GM19025 (cell line): ENCODE measurements around the gene HOOK2.
"Not testable (repeated sequence)": the region's sequence is repeated elsewhere in the genome, so short reads cannot be mapped to it uniquely, and the experiment has no call there.

Experiments used
- ATAC-seq: cut with Tn5 transposase; IDR thresholded peaks from one replicate; pipeline ENCODE4 v1.9.1; 2021; ENCODE audit warnings: mild to moderate bottlenecking, low read depth, moderate library complexity; ENCODE audit not compliant: unreplicated experiment

The HOOK2 gene

DNA sequence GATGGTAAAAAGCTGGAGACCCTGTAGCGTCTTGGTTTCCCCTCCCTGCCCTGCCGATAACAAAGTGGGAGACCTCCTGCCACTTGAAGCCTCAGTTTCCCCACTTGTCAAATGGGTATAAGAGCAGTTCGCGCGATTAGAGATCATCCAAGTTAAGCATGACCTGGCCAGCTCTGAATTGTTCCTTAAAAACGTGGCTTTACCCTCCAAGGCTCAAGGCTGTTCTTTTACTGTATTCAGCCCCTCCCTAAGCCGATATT, 52.0 kb downstream of the HOOK2 start:
- no peak for ATAC-seq

DNA sequence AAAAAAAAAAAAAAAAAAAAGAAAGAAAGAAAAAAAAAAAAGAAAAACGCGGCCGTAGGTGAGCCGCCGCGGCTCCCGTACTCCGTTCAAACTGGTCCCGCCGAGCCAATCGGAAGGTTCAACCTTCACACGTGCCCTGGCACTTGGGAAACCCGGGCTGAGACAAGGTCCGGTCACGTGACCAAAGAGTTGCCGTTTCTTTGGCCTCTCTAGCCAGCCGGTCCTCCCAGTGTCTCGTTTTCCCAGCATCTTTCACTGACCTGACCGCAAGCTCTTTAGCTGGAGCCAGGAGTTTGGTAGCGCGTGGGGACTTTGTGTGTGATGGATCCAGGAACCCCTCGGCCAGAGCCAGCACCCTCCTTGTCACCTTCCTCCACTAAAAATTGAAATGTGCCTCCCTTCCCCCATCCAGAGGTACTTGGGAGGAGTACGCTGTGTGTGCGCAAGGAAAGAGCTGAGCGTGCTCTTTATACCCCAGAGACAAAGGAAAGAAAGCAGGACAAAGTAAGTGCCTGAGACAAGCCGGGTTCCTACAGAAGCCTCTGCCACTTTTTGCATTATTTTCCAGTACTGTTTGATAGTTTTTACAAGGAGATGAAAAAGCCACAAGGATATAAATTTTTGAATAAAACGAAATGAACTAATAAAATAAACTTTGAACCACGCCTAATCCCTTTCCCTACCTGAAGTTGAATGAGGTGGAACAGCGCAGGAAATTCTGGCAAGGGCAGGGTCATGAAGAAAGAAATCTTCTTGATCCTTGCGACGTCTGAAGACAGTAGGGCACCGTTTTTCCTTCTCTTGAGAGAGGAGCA, 52.6 kb downstream of the HOOK2 start:
- peak; percentile 67 for ATAC-seq

DNA sequence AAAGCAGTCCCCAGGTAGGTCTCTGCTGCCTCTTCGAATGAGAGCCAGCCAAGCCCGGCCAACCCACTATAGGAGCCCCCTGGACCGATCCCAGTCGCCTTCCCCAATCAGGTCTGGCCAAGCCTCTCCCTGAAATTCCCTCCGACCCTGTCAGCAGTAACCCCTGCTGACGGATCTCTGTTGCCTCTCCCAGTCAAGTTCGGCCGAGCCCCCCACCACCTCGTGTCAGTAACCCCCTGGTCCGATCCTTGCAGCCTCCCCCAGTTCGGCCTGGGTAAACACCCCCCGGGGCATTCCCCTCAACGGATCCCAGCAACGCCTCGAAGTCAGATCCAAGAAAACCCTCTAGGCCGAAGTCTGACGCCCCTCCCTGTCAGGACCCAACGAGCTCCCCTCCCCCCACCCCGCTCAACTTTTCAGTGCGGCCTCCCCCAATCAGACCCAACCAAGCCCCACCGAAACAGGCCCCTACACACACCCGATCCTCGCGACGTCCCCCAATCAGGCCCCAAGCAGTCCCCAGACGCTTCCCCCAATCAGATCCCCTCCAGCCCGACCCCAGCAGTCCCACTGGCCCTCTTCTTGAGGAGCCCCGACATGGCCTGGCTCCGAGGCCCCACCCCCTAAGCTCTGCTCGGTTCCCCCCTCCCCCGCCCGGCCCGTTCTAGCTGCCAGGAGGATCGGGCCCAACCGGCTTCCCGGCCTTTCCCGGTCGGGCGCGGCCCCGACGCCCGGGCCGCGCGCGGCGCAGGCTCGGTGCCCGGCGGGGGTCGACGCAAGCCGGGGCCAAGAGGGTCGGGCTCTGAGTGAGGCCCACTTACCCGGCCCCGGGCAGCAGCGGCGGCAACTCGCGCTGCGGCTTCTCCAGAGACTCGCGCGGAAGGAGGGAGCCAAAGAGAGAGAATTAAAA, 53.4 kb downstream of the HOOK2 start:
- ATAC-seq: peak; percentile 24

DNA sequence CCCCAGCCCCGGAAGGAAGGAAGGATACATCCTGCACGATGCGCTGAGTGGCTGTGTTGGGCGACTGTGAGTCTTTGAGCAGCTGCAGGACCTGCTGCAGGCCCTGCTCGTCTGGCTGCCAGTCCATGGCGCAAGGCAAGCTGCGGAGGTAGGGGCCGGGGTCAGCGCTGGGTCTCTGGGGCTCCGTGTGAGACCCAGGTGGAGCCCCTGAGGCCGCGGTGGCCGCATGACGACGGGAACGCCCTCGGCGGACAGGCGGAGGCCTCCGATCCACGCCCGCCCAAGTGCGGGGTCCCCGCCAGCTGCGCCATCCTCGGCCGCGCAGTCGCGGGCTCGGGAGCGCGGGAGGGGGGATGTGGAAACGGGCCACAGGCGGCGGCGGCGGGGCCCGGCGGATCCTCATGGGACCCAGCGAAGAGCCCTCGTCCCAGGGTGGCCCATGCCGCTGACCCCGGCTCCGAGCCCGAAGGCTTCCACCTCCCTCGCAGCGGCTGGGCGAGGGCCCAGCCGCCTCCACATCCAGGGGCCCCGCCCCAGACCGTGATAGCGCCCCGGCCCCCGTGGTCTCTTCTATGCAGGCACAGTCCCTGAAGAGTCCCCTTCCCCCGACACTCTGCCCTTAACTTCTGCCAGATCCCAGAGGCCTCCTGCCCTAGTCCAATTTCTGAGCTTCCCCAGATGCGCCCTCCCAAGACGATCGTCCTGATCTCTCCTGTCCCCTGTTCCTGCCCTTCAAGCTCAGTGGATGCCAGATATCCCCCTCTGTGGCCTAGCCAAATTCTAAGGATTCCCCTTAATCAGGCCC, 54.3 kb downstream of the HOOK2 start:
- ATAC-seq: no peak

DNA sequence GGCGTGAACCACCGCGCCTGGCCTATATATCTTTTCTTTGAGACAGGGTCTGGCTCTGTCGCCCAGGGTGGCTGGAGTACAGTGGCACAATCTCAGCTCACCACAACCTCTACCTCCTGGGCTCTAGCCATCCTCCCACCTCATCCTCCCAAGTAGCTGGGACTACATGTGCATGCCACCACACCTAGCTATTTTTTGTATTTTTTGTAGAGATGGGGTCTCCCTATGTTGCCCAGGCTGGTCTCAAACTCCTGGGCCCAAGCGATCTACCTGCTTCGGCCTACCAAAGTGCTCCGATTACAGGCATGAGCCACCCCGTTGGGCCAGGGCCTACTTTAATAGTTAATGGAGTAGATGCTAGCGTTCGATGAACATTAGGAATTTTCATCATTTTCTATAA, 55.1 kb downstream of the HOOK2 start:
- no peak for ATAC-seq

DNA sequence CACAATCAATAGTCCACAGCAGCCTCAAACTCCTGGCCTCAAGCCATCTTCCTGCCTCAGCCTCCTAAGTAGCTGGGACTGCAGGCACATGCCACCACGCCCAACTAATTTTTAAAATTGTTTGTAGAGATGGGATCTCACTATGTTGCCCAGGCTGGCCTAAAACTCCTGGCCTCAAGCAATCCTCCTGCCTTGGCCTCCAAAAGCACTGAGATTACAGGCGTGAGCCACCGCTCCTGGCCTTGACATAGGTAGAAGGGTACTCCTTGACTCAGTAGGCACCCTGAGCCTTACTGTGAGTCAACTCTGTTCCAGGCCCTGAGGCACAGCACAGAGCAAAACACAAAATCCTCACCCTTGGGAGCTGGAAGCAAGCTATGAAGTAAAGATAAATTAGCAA, 59.4 kb downstream of the HOOK2 start:
- no peak for ATAC-seq

DNA sequence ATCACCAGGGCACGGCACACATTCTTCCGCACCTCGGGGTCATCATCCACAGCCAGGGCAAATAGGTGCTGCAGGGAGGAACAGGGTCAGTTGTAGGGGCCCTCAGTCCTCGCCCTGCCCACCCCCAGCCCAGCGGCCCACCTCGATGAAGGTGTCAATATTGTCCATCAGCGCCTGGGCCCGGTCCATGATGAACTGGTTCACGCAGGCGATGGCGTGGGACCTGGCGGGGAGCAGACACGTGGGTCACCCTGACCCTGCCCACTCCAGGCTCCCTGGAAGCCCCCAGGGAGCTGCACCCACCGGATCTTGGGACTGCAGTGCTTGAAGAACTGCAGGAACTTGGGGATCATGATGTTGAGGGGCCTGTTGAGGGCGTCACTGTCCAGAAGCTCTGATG, 60.2 kb downstream of the HOOK2 start:
- ATAC-seq: no peak

DNA sequence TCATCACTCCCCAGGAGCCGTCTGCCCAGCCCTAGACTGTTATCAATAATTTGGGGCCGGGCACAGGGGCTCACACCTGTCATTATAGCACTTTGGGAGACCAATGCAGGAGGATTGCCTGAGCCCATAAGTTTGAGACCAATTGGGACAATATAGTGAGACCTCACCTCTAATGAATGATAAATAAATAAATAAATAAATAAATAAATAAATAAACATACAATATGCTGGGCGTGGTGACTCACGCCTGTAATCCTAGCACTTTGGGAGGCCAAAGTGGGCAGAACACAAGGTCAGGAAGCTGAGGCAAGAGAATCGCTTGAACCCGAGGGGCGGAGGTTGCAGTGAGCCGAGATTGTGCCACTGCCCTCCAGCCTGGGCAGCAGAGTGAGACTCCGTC, 62.0 kb downstream of the HOOK2 start:
- ATAC-seq: not testable (repeated sequence)
